Mucosa of stomach (tissue), 1 donor: ENCODE results near the gene UBTD1.

Experiments
- H3K27me3 ChIP-seq: one replicate; pipeline ENCODE4 v1.7.0; 2013; ENCODE audit warnings: mild to moderate bottlenecking, low read length; ENCODE audit not compliant: control insufficient read depth, insufficient read depth
- H3K36me3 ChIP-seq: one replicate; pipeline ENCODE4 v1.7.0; 2013; ENCODE audit warnings: low read length; ENCODE audit not compliant: control insufficient read depth, insufficient read depth
- H3K4me1 ChIP-seq: one replicate; pipeline ENCODE4 v1.7.0; 2013; ENCODE audit warnings: mild to moderate bottlenecking, low read length; ENCODE audit not compliant: control insufficient read depth, insufficient read depth
- H3K4me3 ChIP-seq: one replicate; pipeline ENCODE4 v1.7.0; 2013; ENCODE audit warnings: low read length
- H3K9ac ChIP-seq: one replicate; pipeline ENCODE4 v1.7.0; 2013; ENCODE audit warnings: mild to moderate bottlenecking, low read length, moderate library complexity
- H3K9me3 ChIP-seq: one replicate; pipeline ENCODE4 v1.7.0; 2013; ENCODE audit warnings: mild to moderate bottlenecking, low read length, moderate library complexity; ENCODE audit not compliant: control insufficient read depth
- donor health status: Pancreatic carcinoma.

The UBTD1 gene

GRCh38 chr10:97498841-97499560, at the start of gene UBTD1:
Gene UBTD1 (plus strand): TSS chr10:97498924. CDS start chr10:97499204, 280 bp downstream.
- H3K4me1 ChIP-seq, result peaks cover 10% of the 10 kb centered on the region

DNA sequence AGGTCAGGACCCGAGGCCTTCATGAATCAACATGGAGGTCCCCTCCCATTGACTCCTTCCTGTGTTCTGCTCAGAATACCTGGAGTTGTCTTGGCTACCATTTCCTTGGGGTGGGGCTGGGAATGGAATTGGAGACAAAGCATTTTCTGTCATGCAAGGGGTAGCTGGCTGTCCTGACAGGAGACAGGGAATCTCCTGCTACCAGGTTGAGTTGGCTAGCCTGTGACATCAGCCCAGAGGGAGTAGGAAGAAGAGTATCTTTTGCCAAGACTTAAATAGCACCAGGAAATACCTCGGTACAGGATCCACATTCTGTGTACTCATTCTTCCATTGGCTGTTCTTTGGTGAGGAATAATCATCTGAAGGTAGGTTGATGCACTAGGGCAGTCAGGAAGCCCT, 47.9 kb upstream of the UBTD1 start:
- Histone ChIP-seq H3K4me1 (peaks cover 23% of the 10 kb centered on the region), H3K4me3 (no peak overlapping the region), H3K27me3 (no peaks in the 10 kb centered on the region), H3K36me3 (no peaks in the 10 kb centered on the region), H3K9me3 (no peaks in the 10 kb centered on the region), H3K9ac (no peak overlapping the region)

More at GRCh38 chr10:97498841-97499560, at the start of gene UBTD1:
- peak within 1 kb of the TSS; percentile 97 for H3K4me3 ChIP-seq
- H3K27me3 ChIP-seq, result peaks cover 22% of the 10 kb centered on the region
- H3K36me3 ChIP-seq, result no peaks in the 10 kb centered on the region
- peak within 1 kb of the TSS; percentile 84 for H3K9ac ChIP-seq
- no peaks in the 10 kb centered on the region for H3K9me3 ChIP-seq

DNA sequence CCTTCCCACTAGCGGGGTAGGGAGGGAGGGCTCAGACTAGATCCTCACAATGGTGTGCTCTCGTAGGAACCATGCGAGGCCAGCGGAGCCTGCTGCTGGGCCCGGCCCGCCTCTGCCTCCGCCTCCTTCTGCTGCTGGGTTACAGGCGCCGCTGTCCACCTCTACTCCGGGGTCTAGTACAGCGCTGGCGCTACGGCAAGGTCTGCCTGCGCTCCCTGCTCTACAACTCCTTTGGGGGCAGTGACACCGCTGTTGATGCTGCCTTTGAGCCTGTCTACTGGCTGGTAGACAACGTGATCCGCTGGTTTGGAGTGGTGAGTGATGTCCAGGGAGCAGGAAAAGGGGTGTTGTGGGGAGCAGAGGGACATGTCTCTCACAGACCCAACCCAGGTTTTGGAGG, 47.1 kb upstream of the UBTD1 start:
- Histone ChIP-seq H3K4me3 (no peak overlapping the region), H3K9ac (no peak overlapping the region), H3K9me3 (no peaks in the 10 kb centered on the region), H3K4me1 (peaks cover 23% of the 10 kb centered on the region), H3K27me3 (no peaks in the 10 kb centered on the region), H3K36me3 (peaks cover 2% of the 10 kb centered on the region)

GRCh38 chr10:97452352-97452751, 46.4 kb upstream of the UBTD1 start:
- Histone ChIP-seq H3K9me3 (no peaks in the 10 kb centered on the region), H3K36me3 (peaks cover 7% of the 10 kb centered on the region), H3K4me1 (peaks cover 19% of the 10 kb centered on the region), H3K27me3 (no peaks in the 10 kb centered on the region), H3K9ac (no peak overlapping the region), H3K4me3 (no peak overlapping the region)

GRCh38 chr10:97454330-97455036, 44.2 kb upstream of the UBTD1 start:
- Histone ChIP-seq H3K27me3 (no peaks in the 10 kb centered on the region), H3K9me3 (no peaks in the 10 kb centered on the region), H3K4me1 (peaks cover 8% of the 10 kb centered on the region), H3K9ac (no peak overlapping the region), H3K36me3 (peaks cover 19% of the 10 kb centered on the region), H3K4me3 (no peak overlapping the region)

- H3K4me1 ChIP-seq, result peaks cover 8% of the 10 kb centered on the region
- H3K36me3 ChIP-seq, result peaks cover 23% of the 10 kb centered on the region
- no peak overlapping the region for H3K9ac ChIP-seq
- H3K4me3 ChIP-seq, result no peak overlapping the region
- H3K9me3 ChIP-seq, result no peaks in the 10 kb centered on the region
- H3K27me3 ChIP-seq, result no peaks in the 10 kb centered on the region
Measured at GRCh38 chr10:97456034-97456685, 42.6 kb upstream of the UBTD1 start.

GRCh38 chr10:97456686-97457065, 42.0 kb upstream of the UBTD1 start:
- no peak overlapping the region for H3K9ac ChIP-seq
- H3K4me1 ChIP-seq, result peaks cover 8% of the 10 kb centered on the region
- no peaks in the 10 kb centered on the region for H3K27me3 ChIP-seq
- H3K4me3 ChIP-seq, result no peak overlapping the region
- peaks cover 23% of the 10 kb centered on the region for H3K36me3 ChIP-seq
- no peaks in the 10 kb centered on the region for H3K9me3 ChIP-seq

DNA sequence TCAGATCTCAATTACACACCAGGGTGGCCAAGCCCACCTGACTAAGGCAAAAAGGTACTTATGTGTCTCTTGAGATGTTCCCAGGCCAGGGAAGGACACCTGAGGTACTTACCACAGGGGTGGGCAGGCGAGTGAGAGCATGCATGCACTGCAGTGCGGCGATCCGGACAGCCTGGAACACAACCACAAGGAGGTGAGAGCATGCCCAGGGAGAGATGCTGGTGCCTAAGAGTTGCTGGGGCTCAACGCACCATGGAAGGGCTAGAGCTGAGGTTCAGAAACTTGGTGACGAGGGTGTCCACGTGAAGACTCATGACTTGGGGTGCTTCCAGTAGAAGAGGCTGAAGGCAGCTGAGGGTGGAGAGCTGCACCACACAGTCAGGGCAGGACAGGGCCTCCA, 39.6 kb upstream of the UBTD1 start:
- Histone ChIP-seq H3K4me3 (no peak overlapping the region), H3K9ac (no peak overlapping the region), H3K4me1 (peaks cover 8% of the 10 kb centered on the region), H3K36me3 (peaks cover 23% of the 10 kb centered on the region), H3K9me3 (no peaks in the 10 kb centered on the region), H3K27me3 (no peaks in the 10 kb centered on the region)

DNA sequence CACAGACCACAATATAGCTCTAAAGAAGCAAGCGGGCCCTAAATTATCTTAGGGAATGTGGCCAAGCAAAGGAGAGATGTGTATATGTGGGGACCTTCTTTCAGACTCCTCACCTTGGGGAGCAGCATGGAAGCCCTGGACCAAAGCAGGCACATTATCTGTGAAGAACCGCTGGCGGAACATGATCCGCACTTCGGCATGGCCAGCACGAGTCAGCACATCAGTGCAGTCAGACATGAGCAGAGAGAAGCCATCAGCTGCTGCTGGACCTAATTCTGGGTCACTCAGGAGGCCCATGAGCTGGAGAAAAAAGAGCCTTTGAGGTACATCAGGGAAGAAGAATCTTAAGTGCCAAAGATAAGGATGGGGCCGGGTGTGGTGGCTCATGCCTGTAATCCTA, 38.8 kb upstream of the UBTD1 start:
- Histone ChIP-seq H3K4me1 (peaks cover 3% of the 10 kb centered on the region), H3K4me3 (no peak overlapping the region), H3K27me3 (no peaks in the 10 kb centered on the region), H3K36me3 (peaks cover 23% of the 10 kb centered on the region), H3K9me3 (no peaks in the 10 kb centered on the region), H3K9ac (no peak overlapping the region)

- no peaks in the 10 kb centered on the region for H3K27me3 ChIP-seq
- no peaks in the 10 kb centered on the region for H3K9me3 ChIP-seq
- H3K9ac ChIP-seq, result no peak overlapping the region
- H3K4me3 ChIP-seq, result no peak overlapping the region
- H3K4me1 ChIP-seq, result no peaks in the 10 kb centered on the region
- peaks cover 22% of the 10 kb centered on the region for H3K36me3 ChIP-seq
Measured at GRCh38 chr10:97462309-97462708, 36.4 kb upstream of the UBTD1 start.

- no peaks in the 10 kb centered on the region for H3K27me3 ChIP-seq
- no peak overlapping the region for H3K4me3 ChIP-seq
- H3K9me3 ChIP-seq, result no peaks in the 10 kb centered on the region
- H3K36me3 ChIP-seq, result peaks cover 23% of the 10 kb centered on the region
- no peaks in the 10 kb centered on the region for H3K4me1 ChIP-seq
- no peak overlapping the region for H3K9ac ChIP-seq
Measured at GRCh38 chr10:97463363-97464132, 35.2 kb upstream of the UBTD1 start.
